Caco-2 (cell line): Measurements from ENCODE around the gene CFAP20. TPM values are rescaled to one million over a fixed set of nuclear protein-coding genes. Genes with fewer than 3 reads are reported as not detected.
A peak's percentile ranks its signal among the peaks of the same experiment; 100 is the strongest.

ENCODE experiments used
- BruUV-seq: library from RNA; stranded (reverse); fragments of 400-500 nt; replicated peaks from 2 replicates; lab custom pipeline; 2021; lab: Mats Ljungman, UMichigan
- CTCF ChIA-PET: fragments of 300-600 bp; sonication (Branson Sonifier 250); formaldehyde crosslinking; loops from one replicate; lab custom pipeline; 2022; ENCODE audit warnings: antibody characterized with exemption; lab: Charles Lee
- POLR2A ChIA-PET: fragments of 300-600 bp; sonication (Branson Sonifier 250); formaldehyde crosslinking; loops from one replicate; lab custom pipeline; 2022; ENCODE audit warnings: antibody characterized with exemption; lab: Charles Lee
- DNase-seq, 2 experiments: peaks; one replicate each; pipeline versions ENCODE4 v3.0.0 to v3.0.0-alpha.2; 2020 to 2022
- H3K27me3 ChIP-seq: replicated peaks from 2 replicates; pipeline ENCODE4 v1.6.0; 2011; ENCODE audit warnings: low read length; ENCODE audit not compliant: control insufficient read depth, insufficient read depth
- H3K36me3 ChIP-seq: 2 replicates; pipeline ENCODE4 v1.5.1; 2011; ENCODE audit warnings: low read length; ENCODE audit not compliant: control insufficient read depth, insufficient read depth
- H3K4me1 ChIP-seq: fragments of 250-450 bp; sonication (Bioruptor Pico); 2 replicates; pipeline ENCODE4 v1.5.1; 2020; ENCODE audit warnings: mild to moderate bottlenecking
- H3K4me3 ChIP-seq: 2 replicates; pipeline ENCODE4 v1.5.1; 2011; ENCODE audit warnings: low read depth, mild to moderate bottlenecking, control low read depth, low read length
- H3K9me3 ChIP-seq: fragments of 250-450 bp; sonication (Bioruptor Pico); 2 replicates; pipeline ENCODE4 v1.5.1; 2020; ENCODE audit warnings: mild to moderate bottlenecking, moderate library complexity
- H3K27ac Mint-ChIP-seq: one replicate; pipeline ENCODE4 v1.8.0; 2022; ENCODE audit warnings: mixed read lengths; ENCODE audit not compliant: unreplicated experiment
- H3K27me3 Mint-ChIP-seq: one replicate; pipeline ENCODE4 v1.8.0; 2022; ENCODE audit warnings: mixed read lengths; ENCODE audit not compliant: insufficient read depth, unreplicated experiment
- H3K36me3 Mint-ChIP-seq: one replicate; pipeline ENCODE4 v1.8.0; 2022; ENCODE audit warnings: mild to moderate bottlenecking, mixed read lengths; ENCODE audit not compliant: insufficient read depth, unreplicated experiment
- H3K4me1 Mint-ChIP-seq: one replicate; pipeline ENCODE4 v1.8.0; 2022; ENCODE audit warnings: low read depth, mixed read lengths; ENCODE audit not compliant: unreplicated experiment
- H3K4me3 Mint-ChIP-seq: one replicate; pipeline ENCODE4 v1.8.0; 2022; ENCODE audit warnings: mild to moderate bottlenecking, moderate library complexity, mixed read lengths; ENCODE audit not compliant: unreplicated experiment
- H3K9me3 Mint-ChIP-seq: one replicate; pipeline ENCODE4 v1.8.0; 2022; ENCODE audit warnings: mixed read lengths; ENCODE audit not compliant: unreplicated experiment
- intact Hi-C: fragments of 100-400 bp; cut with micrococcal nuclease; formaldehyde crosslinking; loops from one replicate; pipeline ENCODE4 v1.10.0; 2022; ENCODE audit not compliant: unreplicated experiment
- total RNA-seq: library from RNA; stranded (reverse); gene quantifications from 2 replicates; pipeline ENCODE4 v1.2.3, GENCODE V29; 2022
- TF ChIP-seq, protein P1 (sequence below), 2 experiments: fragments of 200-600 bp in 1 of 2; IDR thresholded peaks; 1 replicate in 1 of 2; 2 replicates in 1 of 2; pipeline versions ENCODE4 v1.5.1 to v1.8.0; 2011 to 2022; ENCODE audit warnings: antibody characterized with exemption in 1 of 2, control low read depth in 1 of 2, inconsistent platforms in 1 of 2, low read depth in 1 of 2, low read length in 1 of 2, mild to moderate bottlenecking in 1 of 2, moderate library complexity in 1 of 2; ENCODE audit not compliant: insufficient read depth in 1 of 2, severe bottlenecking in 1 of 2, unreplicated experiment in 1 of 2

Gene CFAP20
- total RNA-seq, 1 experiment from 2014 or later = 73.2 TPM

DNA sequence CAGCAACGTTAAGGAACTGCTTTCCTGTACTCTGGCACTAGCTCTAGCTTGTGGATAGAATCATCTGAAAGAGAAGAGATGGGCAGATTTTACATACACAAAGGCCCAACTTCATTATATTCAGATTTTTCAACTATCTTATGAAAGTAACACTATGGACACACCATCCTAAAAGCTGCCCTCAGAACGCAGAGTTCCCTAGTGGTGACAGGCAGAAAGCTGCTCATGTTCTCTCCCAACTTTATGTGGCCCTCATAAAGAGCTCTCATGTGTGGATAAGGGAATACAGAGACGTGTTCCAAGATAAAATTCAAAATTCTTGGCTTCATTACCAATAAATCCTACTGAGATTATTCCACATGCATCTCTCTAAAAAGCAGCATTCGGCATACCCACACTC lies 1.5 kb downstream of the CFAP20 start:
- Histone ChIP-seq H3K4me3 (peak overlapping the region; percentile 92), H3K9me3 (no peaks in the 10 kb centered on the region), H3K4me1 (peaks cover 29% of the 10 kb centered on the region), H3K36me3 (no peaks in the 10 kb centered on the region; the same call in 1 of the 2 replicates), H3K27me3 (no peaks in the 10 kb centered on the region)
- ChIA-PET POLR2A (interaction anchor here (1.4 to 1.6 kb wide), 2 partner anchors 102 to 103 kb away, joined by 4 to 11 read pairs; partner anchors contain the start of gene MMP15), CTCF (interaction anchor here (0.6 to 1.2 kb wide), 2 partner anchors 30 to 103 kb away, joined by 3 to 6 read pairs; no protein-coding TSS in a partner anchor)
- Mint-ChIP-seq H3K27ac (peak overlapping the region; percentile 49), H3K4me3 (peak overlapping the region; percentile 68), H3K36me3 (peaks cover 23% of the 10 kb centered on the region), H3K27me3 (no peaks in the 10 kb centered on the region), H3K9me3 (no peaks in the 10 kb centered on the region), H3K4me1 (peaks cover 30% of the 10 kb centered on the region)
- no peak for DNase-seq
- no TSS peak for BruUV-seq
- TF ChIP-seq, protein P1, sequence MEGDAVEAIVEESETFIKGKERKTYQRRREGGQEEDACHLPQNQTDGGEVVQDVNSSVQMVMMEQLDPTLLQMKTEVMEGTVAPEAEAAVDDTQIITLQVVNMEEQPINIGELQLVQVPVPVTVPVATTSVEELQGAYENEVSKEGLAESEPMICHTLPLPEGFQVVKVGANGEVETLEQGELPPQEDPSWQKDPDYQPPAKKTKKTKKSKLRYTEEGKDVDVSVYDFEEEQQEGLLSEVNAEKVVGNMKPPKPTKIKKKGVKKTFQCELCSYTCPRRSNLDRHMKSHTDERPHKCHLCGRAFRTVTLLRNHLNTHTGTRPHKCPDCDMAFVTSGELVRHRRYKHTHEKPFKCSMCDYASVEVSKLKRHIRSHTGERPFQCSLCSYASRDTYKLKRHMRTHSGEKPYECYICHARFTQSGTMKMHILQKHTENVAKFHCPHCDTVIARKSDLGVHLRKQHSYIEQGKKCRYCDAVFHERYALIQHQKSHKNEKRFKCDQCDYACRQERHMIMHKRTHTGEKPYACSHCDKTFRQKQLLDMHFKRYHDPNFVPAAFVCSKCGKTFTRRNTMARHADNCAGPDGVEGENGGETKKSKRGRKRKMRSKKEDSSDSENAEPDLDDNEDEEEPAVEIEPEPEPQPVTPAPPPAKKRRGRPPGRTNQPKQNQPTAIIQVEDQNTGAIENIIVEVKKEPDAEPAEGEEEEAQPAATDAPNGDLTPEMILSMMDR (IDR thresholded peaks at IDR 0.05; ENCODE audit: insufficient read depth in 1 of 2, low read depth in 1 of 2, low read length in 1 of 2, severe bottlenecking in 1 of 2, unreplicated experiment in 1 of 2) = no peak
- intact Hi-C loops = loop anchor here (5.0 kb wide), 2 partner anchors 230 to 330 kb away; no protein-coding TSS in a partner anchor

DNA sequence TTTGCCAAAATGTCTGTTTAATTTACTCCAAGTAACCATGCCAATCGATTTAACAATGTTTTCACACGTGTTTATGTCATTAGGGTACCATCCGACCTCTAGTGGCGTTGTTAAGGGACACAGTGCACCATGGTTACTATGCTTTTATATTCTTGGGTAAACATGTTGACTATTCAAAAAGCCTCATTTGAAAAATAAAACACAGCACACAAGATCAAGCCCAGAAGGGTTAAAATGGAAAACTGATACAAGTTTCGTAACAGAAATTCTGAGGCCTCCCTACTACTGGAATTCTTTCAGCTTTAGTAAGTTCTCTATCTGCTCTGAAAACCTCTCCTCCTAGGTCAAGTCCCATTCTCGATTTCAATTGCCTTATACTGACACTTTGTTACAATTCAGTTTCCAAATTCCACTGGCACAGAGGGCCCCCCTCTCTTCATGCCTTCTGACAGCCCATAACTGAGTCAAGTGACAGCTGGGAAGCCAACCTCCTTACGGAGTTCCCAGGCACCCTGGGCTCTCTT lies 2.1 kb downstream of the CFAP20 start:
- Mint-ChIP-seq H3K9me3 (no peaks in the 10 kb centered on the region), H3K27me3 (no peaks in the 10 kb centered on the region), H3K36me3 (peaks cover 23% of the 10 kb centered on the region), H3K4me3 (peak overlapping the region; percentile 68), H3K4me1 (peaks cover 30% of the 10 kb centered on the region), H3K27ac (peak overlapping the region; percentile 49)
- ChIA-PET CTCF (no interaction called here), POLR2A (interaction anchor here (1.4 to 1.6 kb wide), 2 partner anchors 101 to 102 kb away, joined by 4 to 11 read pairs; partner anchors contain the start of gene MMP15)
- Histone ChIP-seq H3K36me3 (no peaks in the 10 kb centered on the region; the same call in 1 of the 2 replicates), H3K9me3 (no peaks in the 10 kb centered on the region), H3K4me1 (peaks cover 29% of the 10 kb centered on the region), H3K4me3 (no peak overlapping the region; the same call in 1 of the 2 replicates), H3K27me3 (no peaks in the 10 kb centered on the region)
- no peak for DNase-seq
- intact Hi-C loops = loop anchor here (5.0 kb wide), 2 partner anchors 230 to 330 kb away; no protein-coding TSS in a partner anchor
- no TSS peak for BruUV-seq
- TF ChIP-seq, protein P1 (IDR thresholded peaks at IDR 0.05; ENCODE audit: insufficient read depth in 1 of 2, low read depth in 1 of 2, low read length in 1 of 2, severe bottlenecking in 1 of 2, unreplicated experiment in 1 of 2) = no peak

- DNase-seq = no peak
- H3K9me3 ChIP-seq = no peaks in the 10 kb centered on the region
- no peaks in the 10 kb centered on the region; the same call in 1 of the 2 replicates for H3K36me3 ChIP-seq
- peaks cover 23% of the 10 kb centered on the region for H3K36me3 Mint-ChIP-seq
- POLR2A ChIA-PET = interaction anchor here (1.6 kb wide), 1 partner anchor 102 kb away, joined by 11 read pairs; no protein-coding TSS in a partner anchor
- intact Hi-C loops = loop anchor here (5.0 kb wide), 2 partner anchors 229 to 329 kb away; no protein-coding TSS in a partner anchor
- peak overlapping the region; percentile 68 for H3K4me3 Mint-ChIP-seq
- no peak overlapping the region for H3K4me3 ChIP-seq
- no peaks in the 10 kb centered on the region for H3K27me3 ChIP-seq
- peak overlapping the region; percentile 49 for H3K27ac Mint-ChIP-seq
- no peaks in the 10 kb centered on the region for H3K27me3 Mint-ChIP-seq
- H3K4me1 ChIP-seq = peaks cover 35% of the 10 kb centered on the region
- H3K4me1 Mint-ChIP-seq = peaks cover 36% of the 10 kb centered on the region
- CTCF ChIA-PET = no interaction called here
- TF ChIP-seq, protein P1 (IDR thresholded peaks at IDR 0.05; ENCODE audit: insufficient read depth in 1 of 2, low read depth in 1 of 2, low read length in 1 of 2, severe bottlenecking in 1 of 2, unreplicated experiment in 1 of 2) = no peak
- no TSS peak for BruUV-seq
- H3K9me3 Mint-ChIP-seq = no peaks in the 10 kb centered on the region
Observed at GRCh38 chr16:58126451-58126961, 2.7 kb downstream of the CFAP20 start.
